Lower lobe of right lung (tissue), 2 donors: ENCODE measurements around the gene KSR2. TPM values are rescaled to one million over a fixed set of nuclear protein-coding genes. Genes with fewer than 3 reads are reported as not detected.

Experiments
- ATAC-seq, 2 donors: fragments of 200-7000 bp; cut with Tn5 transposase; one replicate each; pipeline ENCODE4 v1.9.1; 2020 to 2022; ENCODE audit warnings: mild to moderate bottlenecking in 2 of 2, moderate library complexity in 2 of 2
- DNase-seq: peaks from one replicate; pipeline ENCODE4 v3.0.0-alpha.2; 2020
- H3K27ac ChIP-seq: fragments of 200-600 bp; one replicate; pipeline ENCODE4 v1.8.0; 2022
- H3K27me3 ChIP-seq: fragments of 200-600 bp; one replicate; pipeline ENCODE4 v1.8.0; 2022; ENCODE audit warnings: low read depth
- H3K36me3 ChIP-seq: fragments of 200-600 bp; one replicate; pipeline ENCODE4 v1.8.0; 2022; ENCODE audit warnings: mild to moderate bottlenecking
- H3K4me1 ChIP-seq: fragments of 200-600 bp; one replicate; pipeline ENCODE4 v1.8.0; 2022
- H3K4me3 ChIP-seq: fragments of 200-600 bp; one replicate; pipeline ENCODE4 v1.8.0; 2022; ENCODE audit warnings: mild to moderate bottlenecking
- H3K9me3 ChIP-seq: fragments of 200-600 bp; one replicate; pipeline ENCODE4 v1.8.0; 2022
- CTCF ChIP-seq: fragments of 200-600 bp; IDR thresholded peaks from one replicate; pipeline ENCODE4 v1.8.0; 2022; ENCODE audit warnings: antibody characterized with exemption, mild to moderate bottlenecking
- intact Hi-C: fragments of 100-400 bp; cut with DNase I; formaldehyde crosslinking; loops from one replicate; pipeline ENCODE4 v1.11.0; 2022
- total RNA-seq: library from RNA; stranded (reverse); fragmentation: NEBNext Ultra II Directional; extraction: Animal tissue kit (Norgen Biotek cat#: 25700); gene quantifications from one replicate; pipeline ENCODE4 v1.2.1, GENCODE V29; 2021
- donor health status: DM: no; HTN: yes; CAD: no; lungs with severe emphysema.

KSR2 gene
- total RNA-seq, 1 donor from 2014 or later: 1.0 TPM

GRCh38 chr12:117498256-117498655, 470.5 kb downstream of the KSR2 start:
- Histone ChIP-seq H3K27me3 (no peaks in the 10 kb centered on the region), H3K4me3 (no peak overlapping the region), H3K27ac (no peak overlapping the region), H3K4me1 (peaks cover 21% of the 10 kb centered on the region), H3K9me3 (no peaks in the 10 kb centered on the region), H3K36me3 (no peaks in the 10 kb centered on the region)
- no peak for TF ChIP-seq CTCF
- intact Hi-C loops: no loop called here
- ATAC-seq: no peak
- no peak for DNase-seq

GRCh38 chr12:117497407-117497806, 471.4 kb downstream of the KSR2 start:
- DNase-seq (no peak), ATAC-seq (peak; percentile 70 to 71)
- Histone ChIP-seq H3K36me3 (no peaks in the 10 kb centered on the region), H3K4me1 (peaks cover 21% of the 10 kb centered on the region), H3K9me3 (no peaks in the 10 kb centered on the region), H3K27ac (peak overlapping the region; percentile 27), H3K27me3 (no peaks in the 10 kb centered on the region), H3K4me3 (no peak overlapping the region)
- intact Hi-C loops: no loop called here
- no peak for TF ChIP-seq CTCF

GRCh38 chr12:117494833-117495655, 473.7 kb downstream of the KSR2 start:
- H3K27me3 ChIP-seq: no peaks in the 10 kb centered on the region
- TF ChIP-seq CTCF: no peak
- DNase-seq: no peak
- H3K4me3 ChIP-seq: no peak overlapping the region
- H3K27ac ChIP-seq: no peak overlapping the region
- ATAC-seq: no peak
- intact Hi-C loops: no loop called here
- H3K4me1 ChIP-seq: peaks cover 7% of the 10 kb centered on the region
- H3K9me3 ChIP-seq: no peaks in the 10 kb centered on the region
- no peaks in the 10 kb centered on the region for H3K36me3 ChIP-seq

- Histone ChIP-seq H3K9me3 (no peaks in the 10 kb centered on the region), H3K27ac (no peak overlapping the region), H3K4me3 (no peak overlapping the region), H3K36me3 (no peaks in the 10 kb centered on the region), H3K4me1 (peaks cover 7% of the 10 kb centered on the region), H3K27me3 (no peaks in the 10 kb centered on the region)
- ATAC-seq (no peak), DNase-seq (no peak)
- intact Hi-C loops: no loop called here
- TF ChIP-seq CTCF: no peak
These were observed 477.1 kb downstream of the KSR2 start for GRCh38 chr12:117491711-117492110.

GRCh38 chr12:117490130-117490529, 478.7 kb downstream of the KSR2 start:
- no peak for TF ChIP-seq CTCF
- H3K9me3 ChIP-seq: no peaks in the 10 kb centered on the region
- intact Hi-C loops: no loop called here
- H3K36me3 ChIP-seq: no peaks in the 10 kb centered on the region
- DNase-seq (no peak), ATAC-seq (no peak)
- peaks cover 4% of the 10 kb centered on the region for H3K4me1 ChIP-seq
- no peaks in the 10 kb centered on the region for H3K27me3 ChIP-seq
- no peak overlapping the region for H3K4me3 ChIP-seq
- no peak overlapping the region for H3K27ac ChIP-seq
